Suppressor macrophage treated with lipopolysaccharide for 1 hour (primary cell): ENCODE results near the gene TSPAN19.

Source experiments
- DNase-seq, 3 donors: peaks; one replicate each; pipeline ENCODE4 v3.0.0-alpha.2; 2020 to 2022

TSPAN19 gene

GRCh38 chr12:84998341-84998740, 37.7 kb downstream of the TSPAN19 start:
- DNase-seq: no peak

- no peak for DNase-seq
Observed at GRCh38 chr12:84996759-84997158, 39.3 kb downstream of the TSPAN19 start.

- DNase-seq: no peak
Observed at GRCh38 chr12:84995641-84996040, 40.4 kb downstream of the TSPAN19 start.

- DNase-seq: no peak
Observed at GRCh38 chr12:84994426-84994825, 41.7 kb downstream of the TSPAN19 start.

- DNase-seq: no peak
Observed at GRCh38 chr12:84986586-84986985, 49.5 kb downstream of the TSPAN19 start.

- no peak for DNase-seq
Observed at GRCh38 chr12:84986117-84986516, 50.0 kb downstream of the TSPAN19 start.

GRCh38 chr12:84983289-84983688, 52.8 kb downstream of the TSPAN19 start:
- DNase-seq: no peak

- no peak for DNase-seq
Observed at GRCh38 chr12:84982888-84983287, 53.2 kb downstream of the TSPAN19 start.

GRCh38 chr12:84978921-84979320, 57.2 kb downstream of the TSPAN19 start:
- no peak for DNase-seq

- DNase-seq: no peak
Observed at GRCh38 chr12:84976133-84976532, 59.9 kb downstream of the TSPAN19 start.

GRCh38 chr12:84974155-84974815, 61.8 kb downstream of the TSPAN19 start:
- no peak for DNase-seq

GRCh38 chr12:84973026-84973425, 63.1 kb downstream of the TSPAN19 start:
- DNase-seq: no peak

GRCh38 chr12:84969226-84969625, 66.9 kb downstream of the TSPAN19 start:
- no peak for DNase-seq
